ENCODE data around the gene HSD17B12.
"Not testable (repeated sequence)": the region's sequence is repeated elsewhere in the genome, so short reads cannot be mapped to it uniquely, and the experiment has no call there.

The HSD17B12 gene

DNA sequence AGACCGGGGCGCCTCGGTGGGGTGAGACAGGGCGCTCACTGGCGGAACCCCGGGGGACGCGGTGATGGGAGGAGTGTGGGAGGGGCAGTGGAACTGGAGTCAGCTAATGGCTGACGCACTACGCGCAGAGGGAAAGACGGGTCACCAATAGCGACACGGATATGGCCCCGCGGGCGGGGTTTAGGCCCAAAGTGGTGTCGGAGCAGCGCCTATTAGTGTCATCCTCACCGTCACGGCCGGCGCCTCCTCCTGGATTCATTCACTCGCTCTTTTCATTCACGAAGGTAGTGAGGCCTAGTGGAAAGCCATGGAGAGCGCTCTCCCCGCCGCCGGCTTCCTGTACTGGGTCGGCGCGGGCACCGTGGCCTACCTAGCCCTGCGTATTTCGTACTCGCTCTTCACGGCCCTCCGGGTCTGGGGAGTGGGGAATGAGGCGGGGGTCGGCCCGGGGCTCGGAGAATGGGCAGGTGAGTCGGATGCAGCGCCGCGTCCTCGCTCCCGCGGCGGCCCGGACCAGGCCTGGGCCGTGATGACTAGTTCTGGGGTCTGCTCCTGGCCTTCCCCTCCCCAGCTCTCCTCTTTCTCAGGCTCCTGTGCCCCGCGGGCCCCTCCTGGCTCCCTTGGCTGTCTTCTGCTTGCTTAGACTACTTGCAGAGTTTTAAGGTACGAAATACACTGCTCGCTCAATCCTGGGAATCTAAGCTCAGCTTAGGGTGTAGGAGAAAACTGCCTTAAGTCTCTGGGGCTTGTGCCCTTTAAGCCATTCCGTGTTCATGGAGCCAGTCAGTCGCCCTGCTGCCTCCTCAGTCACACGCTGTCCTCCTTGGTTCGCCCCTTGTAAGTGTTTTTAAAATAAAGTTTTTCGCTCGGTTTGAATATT is at the start of gene HSD17B12:
TSS of gene HSD17B12 (plus strand) at position 218 of the 880 bp plus-strand sequence. CDS start at position 308, 90 bp downstream.
- peak within 1 kb of the TSS; percentile 87 for H3K4me3 ChIP-seq (ENCODE audit: low read depth, low read length)

DNA sequence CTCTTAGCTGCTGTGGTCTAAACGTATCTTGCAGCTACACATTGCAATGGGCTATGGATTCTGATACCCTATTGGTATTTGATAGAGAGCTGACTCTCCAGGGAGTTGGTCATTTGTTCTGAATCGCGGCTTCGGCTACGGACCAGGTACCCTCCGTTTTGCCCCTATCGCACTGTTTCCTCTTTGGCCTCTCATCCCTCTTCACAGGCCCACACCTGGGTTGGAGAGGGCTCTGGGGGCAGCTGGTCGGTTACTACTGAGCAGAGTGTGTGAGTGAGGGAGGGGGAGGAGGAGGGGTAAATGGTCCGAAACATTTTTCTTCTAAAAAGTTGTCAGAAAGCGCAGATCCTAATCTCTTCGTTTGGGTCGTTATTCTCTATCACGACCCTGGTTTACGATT is 48.8 kb upstream of the HSD17B12 start:
- H3K4me3 ChIP-seq (ENCODE audit: low read depth, low read length) = no peak overlapping the region

DNA sequence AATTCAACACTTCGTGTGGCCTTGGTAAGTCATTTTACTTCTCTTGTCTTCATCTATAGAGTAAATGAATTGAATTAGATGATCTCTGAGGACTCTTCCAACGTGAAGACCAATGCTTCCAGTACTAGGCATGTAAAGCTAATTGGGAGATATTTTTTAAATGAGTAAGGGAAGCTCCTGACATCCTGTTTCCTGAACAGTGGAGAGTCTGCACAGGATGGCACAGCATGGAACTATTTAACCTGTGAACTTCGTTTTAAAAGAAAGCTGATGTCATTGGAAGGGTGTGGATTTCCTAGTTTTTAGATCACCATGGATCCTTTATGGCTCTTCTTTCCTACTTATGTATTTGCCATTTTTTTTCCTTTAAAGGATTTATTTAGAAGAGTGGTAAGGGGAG is 48.4 kb upstream of the HSD17B12 start:
- H3K4me3 ChIP-seq (ENCODE audit: low read depth, low read length) = no peak overlapping the region

DNA sequence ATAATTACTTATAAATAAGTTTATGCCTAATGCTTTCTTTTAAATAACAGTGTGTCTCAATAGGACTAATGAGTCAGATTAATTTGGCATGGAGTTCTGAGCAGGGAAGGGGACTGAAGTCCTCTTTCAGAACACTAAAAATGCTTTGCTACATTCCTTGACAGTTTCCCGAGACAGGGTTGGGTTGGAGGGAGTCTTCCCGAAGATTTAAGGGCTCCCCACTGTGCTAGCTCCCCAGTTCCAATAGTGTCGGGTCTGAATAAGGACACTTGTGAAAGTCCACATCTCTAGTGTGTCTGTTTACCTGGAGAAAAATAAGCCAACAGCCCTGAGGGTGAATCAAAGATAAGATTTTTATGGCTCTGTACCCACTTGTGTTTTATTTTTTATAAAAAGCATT is 41.8 kb upstream of the HSD17B12 start:
- no peak overlapping the region for H3K4me3 ChIP-seq (ENCODE audit: low read depth, low read length)

DNA sequence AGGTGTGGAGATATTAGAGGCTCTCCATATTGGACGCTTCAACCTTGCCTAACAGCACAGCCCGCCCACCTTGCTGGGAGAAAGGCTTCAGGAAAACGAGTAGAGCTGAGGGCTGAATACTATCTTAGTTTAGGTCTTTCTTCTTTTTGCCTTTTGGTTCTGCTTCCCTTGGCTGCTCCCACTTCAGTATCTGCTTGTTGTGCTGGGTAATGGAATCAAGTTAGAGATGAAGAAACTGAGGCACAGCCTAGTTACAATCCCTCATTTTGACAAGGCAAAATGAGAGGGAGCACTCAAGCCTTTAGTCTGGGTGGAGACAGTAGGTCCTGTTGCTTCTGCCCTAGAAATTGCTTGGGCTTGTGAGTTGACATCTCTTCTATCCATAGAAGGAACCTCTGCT is 41.3 kb upstream of the HSD17B12 start:
- no peak overlapping the region for H3K4me3 ChIP-seq (ENCODE audit: low read depth, low read length)

DNA sequence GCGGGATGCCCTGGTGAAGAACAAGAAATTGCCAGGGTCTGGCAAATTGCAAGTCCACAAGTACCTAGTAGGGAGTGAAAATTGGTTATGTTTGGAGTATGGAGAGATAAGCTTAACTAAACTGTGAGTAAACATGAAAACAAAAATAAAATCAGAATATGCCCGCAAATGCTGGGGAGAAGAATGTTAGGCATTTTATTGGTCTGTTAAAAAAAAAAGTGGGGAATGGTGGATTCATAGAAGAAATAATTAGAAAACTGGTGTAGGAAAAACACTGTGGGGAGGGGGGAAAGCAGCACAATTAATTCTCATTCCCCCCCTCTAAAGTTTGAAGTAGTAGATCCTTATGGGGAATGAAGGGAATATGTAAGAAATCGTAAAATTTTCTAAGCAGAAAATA is 40.6 kb upstream of the HSD17B12 start:
- H3K4me3 ChIP-seq (ENCODE audit: low read depth, low read length) = no peak overlapping the region

DNA sequence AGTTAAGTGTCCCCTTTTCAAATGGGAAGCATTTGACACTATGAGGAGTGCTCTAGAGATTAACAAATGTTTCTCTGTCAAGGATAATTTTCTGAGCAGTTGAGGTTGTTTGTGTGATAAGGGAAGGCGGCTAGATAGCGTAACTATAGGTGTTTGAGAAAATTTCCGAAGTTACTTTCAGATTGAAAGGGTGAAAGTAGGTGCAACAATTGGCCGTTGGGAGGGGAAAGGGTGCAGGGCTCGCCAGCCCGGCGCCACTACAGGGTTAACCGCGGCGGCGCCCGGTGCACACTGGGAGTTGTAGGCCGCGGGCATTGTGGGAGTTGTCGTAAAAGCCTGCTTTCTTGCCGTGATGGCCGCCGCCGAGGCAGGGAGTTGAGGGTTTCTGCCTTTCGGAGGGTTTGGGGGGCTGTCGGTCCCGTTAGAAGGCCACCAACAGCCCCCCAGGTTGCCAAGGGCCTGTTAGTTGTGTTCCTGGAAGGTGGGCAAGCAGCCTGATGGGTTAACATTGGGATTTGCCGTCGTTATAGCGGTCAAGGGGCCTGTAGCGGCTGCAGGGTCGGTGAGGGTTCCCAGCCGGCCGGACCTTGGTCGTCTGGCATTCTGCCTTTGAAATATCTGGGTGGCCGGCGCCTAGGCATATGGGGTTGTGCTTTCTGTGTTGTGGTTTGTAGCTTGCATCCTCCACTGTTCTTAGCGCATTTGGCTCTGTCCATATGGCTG is 36.5 kb upstream of the HSD17B12 start:
- H3K4me3 ChIP-seq (ENCODE audit: low read depth, low read length) = peak overlapping the region; percentile 94

DNA sequence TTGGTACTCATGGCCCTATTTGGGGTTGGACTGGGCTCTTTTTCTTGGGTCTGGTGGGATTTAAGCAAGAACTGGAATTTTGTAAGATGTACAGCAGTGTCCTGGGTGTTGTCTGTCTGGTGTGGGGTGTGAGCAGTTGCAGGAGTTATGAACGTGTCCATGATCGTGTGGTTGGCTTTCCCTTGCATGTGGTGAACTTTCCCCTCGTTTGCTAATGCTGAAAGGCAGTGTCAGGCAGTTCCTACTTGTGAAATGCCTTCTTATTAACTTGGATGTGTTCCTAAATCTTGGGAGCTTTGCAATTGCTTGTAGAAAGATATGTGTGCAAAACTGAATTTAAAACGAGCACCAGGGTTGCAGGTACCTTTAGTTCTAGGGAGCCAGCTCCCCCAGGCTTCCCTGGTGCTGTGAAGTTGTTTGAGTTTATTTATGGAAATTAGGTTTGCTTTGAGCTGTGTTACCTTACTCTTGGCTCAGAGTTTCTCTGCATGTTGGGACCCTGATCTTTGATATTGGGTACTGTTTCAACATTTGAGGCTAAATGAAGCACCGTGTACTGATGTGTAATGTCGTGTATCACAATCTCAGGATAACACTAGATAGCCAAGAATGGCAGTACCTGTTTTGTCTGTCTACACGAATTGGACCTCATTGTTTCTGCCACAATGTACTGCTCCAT is 35.8 kb upstream of the HSD17B12 start:
- peak overlapping the region; percentile 94 for H3K4me3 ChIP-seq (ENCODE audit: low read depth, low read length)

DNA sequence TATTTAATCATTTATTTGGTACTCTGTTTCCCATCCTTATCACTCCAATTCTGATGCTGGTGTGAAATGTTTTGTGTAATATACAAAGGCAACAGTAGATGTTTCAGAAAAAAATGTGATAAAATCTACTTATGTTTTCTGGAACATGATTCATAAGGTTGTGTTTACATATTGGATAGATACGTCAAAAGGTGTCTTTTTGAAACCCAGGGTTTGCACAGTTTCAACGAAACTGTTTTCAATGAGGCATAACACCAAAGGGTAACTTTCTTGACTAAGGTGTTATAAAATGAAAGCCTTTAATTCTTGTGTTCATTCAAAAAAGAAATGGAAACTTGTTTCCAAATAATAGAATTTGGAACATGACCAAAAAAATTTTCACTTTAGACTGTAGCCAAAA is 33.8 kb upstream of the HSD17B12 start:
- no peak overlapping the region for H3K4me3 ChIP-seq (ENCODE audit: low read depth, low read length)

DNA sequence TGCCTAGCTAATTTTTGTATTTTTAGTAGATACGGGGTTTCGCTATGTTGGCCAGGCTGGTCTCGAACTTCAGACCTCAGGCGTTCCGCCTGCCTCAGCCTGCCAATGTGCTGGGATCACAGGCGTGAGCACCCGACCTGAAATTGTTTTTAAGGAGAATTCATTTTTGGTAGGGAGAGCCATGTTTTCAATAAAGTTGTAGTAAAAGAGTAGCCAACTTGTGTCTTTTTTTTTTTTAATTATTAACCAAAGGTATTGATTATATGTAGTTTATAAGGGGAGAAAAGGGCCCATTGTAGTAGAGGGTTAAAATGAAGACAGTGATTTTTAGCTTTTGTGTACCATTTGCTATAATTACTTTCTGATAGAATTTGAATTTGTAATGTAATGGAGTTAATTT is 31.6 kb upstream of the HSD17B12 start:
- no peak overlapping the region for H3K4me3 ChIP-seq (ENCODE audit: low read depth, low read length)

DNA sequence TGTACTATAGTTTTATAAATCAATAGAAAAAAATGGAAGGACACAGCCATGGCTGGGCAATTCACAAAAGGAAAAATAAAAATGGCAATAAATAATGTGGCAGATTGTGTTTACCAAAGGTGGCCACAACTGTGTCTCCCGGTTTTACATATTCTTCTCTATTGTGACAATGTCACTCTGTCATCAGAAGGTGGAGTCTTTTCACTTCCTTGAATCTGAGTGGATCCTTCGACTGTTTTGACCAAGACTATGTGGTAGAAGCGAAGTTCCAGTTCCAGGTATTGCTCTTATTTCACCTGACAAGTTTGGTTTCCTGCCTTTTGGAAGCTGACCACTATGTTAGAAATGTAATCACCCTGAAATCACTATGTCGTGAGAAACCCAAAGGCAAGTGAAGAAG is 31.0 kb upstream of the HSD17B12 start:
- H3K4me3 ChIP-seq (ENCODE audit: low read depth, low read length) = no peak overlapping the region

DNA sequence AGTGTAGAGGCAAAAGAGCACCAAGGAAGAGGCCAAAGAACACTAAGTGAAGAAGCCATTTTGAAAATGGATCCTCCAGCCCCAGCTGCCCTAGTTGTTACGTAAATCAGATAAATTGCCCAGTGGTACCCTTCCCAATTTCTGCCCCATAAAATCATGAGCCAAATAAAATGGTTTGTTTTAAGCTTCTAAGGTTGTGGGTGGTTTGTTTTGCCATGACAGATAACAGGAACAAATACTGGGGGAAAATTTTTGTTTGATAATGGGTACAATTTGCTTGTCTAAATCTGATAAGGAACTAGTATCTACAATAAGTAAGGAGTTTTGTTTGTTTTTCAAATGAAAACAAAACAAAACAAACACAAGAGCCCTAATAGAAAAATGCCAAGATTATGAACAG is 30.6 kb upstream of the HSD17B12 start:
- H3K4me3 ChIP-seq (ENCODE audit: low read depth, low read length) = no peak overlapping the region

DNA sequence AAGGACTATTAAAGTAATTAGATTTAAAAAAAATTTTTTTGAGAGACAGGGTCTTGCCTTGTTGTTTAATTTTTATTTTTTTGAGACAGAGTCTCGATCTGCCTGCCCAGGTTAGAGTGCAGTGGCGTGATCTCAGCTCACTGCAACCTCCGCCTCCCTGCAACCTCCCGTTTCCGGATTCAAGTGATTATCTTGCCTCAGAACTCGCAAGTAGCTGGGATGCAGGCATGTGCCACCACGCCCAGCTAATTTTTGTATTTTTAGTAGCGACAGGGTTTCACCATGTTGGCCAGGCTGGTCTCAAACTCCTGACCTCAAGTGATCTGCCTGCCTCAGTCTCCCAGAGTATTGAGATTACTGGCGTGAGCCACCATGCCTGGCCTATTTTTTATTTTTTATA is 17.5 kb upstream of the HSD17B12 start:
- not testable (repeated sequence) for H3K4me3 ChIP-seq (ENCODE audit: low read depth, low read length)

DNA sequence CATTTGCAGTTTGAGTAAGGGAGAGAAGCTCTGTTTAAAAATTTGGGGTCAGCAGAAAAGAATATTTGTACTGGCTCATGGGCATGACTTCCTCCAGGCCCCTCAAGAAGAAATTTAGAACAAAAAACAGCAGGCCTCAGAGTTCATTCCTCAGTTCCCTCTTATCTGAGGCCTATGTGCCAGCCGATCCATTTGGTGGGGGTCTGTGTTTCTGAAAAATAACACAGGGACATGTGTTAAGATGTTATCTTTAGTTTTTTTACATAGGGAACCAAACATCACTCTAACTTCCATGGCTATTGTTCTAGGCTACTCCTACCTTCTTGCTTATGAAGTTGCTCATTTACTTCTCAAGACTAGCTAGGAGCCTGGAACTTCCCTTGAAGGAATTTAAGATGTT is 16.2 kb upstream of the HSD17B12 start:
- no peak overlapping the region for H3K4me3 ChIP-seq (ENCODE audit: low read depth, low read length)

DNA sequence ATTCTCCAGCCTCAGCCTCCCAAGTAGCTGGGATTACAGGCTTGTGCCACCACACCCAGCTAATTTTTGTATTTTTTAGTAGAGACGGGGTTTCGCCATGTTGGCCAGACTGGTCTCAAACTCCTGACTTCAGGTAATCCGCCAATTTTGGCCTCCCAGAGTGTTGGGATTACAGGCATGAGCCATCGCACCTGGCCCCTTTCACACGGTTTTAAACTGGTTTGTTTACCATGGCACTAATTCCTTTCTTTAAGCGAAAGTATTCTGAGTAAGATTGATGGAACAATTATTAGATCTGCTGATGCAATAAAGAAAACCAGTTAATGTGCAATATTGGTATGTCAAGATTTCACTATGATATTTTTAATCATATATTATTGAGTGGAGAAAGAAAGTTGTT is 9.3 kb upstream of the HSD17B12 start:
- H3K4me3 ChIP-seq (ENCODE audit: low read depth, low read length) = not testable (repeated sequence)

DNA sequence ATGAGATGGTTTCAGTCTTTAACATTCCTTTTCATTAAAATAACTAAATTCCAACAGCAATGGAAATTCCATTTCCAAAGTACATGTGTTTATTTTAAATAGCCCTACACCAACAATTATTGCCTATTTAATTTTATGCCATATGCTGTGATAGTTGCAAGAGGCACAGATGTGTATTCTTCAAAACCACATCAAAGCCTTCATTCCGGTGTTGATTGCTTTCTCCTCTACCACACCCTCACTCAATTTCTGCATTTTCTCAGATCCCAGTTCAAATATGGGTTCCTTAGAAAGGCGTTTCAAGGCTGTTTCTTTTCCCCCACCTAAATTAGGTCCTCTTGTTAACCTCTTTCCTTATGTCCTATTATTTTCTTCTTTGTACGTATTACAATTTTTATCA is 6.0 kb upstream of the HSD17B12 start:
- H3K4me3 ChIP-seq (ENCODE audit: low read depth, low read length) = no peak overlapping the region

DNA sequence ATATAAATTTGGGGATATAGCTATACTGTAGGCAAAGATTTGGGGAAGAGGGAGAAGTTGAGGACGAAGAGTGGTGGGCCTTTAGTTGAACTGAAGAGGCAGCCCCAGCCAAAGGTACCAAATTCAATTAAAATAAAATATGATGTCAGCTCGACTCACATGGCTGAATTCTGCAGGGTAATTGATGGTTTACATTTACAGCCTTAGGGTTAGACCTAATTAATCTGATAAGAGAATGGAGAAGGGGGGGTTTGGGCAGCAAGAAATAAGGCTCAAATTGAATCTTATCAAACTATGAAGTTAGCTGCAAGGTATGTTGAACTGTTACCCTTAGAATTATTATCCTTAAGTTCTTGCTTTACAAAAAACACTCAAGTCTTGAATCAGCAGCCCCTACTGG is 3.6 kb upstream of the HSD17B12 start:
- H3K4me3 ChIP-seq (ENCODE audit: low read depth, low read length) = no peak overlapping the region

DNA sequence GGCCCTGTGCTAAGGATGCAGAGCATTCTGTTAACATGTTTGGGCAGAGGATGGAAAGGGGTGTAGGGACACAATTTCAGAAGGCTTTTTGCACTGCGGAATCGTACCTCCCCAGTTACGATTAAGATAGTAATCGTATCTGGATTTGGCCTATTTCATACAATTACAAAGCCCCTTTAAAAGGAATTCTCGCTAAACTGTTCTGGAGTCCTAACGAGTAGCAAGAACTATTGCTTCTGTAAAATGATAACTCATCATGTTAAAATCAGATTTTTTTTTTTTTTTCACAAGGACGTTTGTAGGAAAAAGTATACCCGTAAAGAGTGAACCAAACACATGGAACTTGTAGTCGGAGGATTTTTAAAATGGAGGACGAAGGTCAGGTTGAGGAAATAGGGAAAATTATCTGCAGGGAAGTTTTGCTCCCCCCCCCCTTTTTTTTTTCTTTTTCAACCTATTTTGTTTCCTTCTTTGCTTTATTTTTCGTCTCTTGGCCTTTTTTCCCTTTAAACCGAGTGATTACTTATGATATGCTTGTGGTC is 934 bp downstream of the HSD17B12 start:
- peak overlapping the region; percentile 87 for H3K4me3 ChIP-seq (ENCODE audit: low read depth, low read length)

DNA sequence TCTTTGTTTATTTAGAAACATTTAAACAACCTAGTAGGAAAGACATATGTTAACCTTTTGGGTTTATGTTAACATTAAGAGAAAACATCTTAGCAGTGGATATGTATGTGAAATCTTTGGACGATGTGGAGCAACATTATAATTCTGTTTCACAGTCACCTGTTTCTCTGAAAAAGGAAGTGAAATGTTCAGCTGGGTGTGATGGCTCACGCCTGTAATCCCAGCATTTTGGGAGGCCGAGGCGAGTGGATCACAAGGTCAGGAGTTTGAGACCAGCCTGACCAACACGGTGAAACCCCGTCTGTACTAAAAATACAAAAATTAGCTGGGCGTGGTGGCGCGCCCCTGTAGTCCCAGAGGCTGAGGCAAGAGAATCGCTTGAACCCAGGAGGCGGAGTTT is 1.5 kb downstream of the HSD17B12 start:
- peak overlapping the region; percentile 87 for H3K4me3 ChIP-seq (ENCODE audit: low read depth, low read length)

DNA sequence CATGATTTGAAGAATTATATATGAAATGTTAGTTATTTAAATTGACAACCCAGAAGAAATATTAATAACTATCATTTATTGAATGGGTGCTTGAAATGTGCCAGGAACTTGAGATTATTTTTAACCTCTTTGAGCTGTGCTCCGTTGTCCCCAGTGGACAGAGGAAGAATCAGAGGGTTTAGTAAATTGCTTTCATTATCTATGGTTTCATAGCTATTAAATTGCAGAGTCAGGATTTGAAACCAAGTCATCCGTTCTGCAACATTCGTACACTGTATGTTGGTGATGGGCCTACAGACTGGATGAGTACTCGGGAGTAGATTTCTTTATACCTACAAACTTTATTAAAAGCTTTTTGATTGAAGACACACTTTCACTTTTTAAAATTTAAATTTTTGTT is 4.9 kb downstream of the HSD17B12 start:
- H3K4me3 ChIP-seq (ENCODE audit: low read depth, low read length) = no peak overlapping the region

DNA sequence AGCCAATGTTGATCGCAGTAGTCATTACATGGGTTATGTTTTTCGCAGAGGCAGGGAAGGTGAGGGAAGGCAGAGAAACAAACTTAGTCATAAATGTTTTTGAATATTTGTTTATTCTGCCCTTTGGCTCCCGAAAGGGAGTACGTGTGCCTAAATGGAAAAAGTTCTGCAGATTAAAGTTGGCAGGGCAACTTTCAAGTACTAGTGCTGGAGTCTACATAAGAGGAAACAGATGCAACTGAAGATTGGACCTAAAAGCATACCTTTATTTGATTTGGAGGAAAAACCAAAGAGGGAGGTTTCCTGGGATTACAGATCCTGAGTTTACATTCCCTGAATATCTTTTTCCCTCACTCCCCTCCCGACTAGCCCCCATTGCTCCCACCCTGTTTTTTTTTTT is 5.7 kb downstream of the HSD17B12 start:
- no peak overlapping the region for H3K4me3 ChIP-seq (ENCODE audit: low read depth, low read length)
